ENCODE results near the gene ITGB1BP2. TPM values are rescaled to one million over a fixed set of nuclear protein-coding genes. Genes with fewer than 3 reads are reported as not detected.
"Not testable (repeated sequence)": the region's sequence is repeated elsewhere in the genome, so short reads cannot be mapped to it uniquely, and the experiment has no call there.

Gene ITGB1BP2
- total RNA-seq, 1 donor from 2014 or later = 0.99 TPM

GRCh38 chrX:71320126-71320525 lies 18.6 kb downstream of the ITGB1BP2 start:
- Histone ChIP-seq H3K79me2 (ENCODE audit: low read depth) (no peaks in the 10 kb centered on the region), H3K9me3 (ENCODE audit: low read depth) (no peaks in the 10 kb centered on the region), H3K27ac (no peak overlapping the region), H2AFZ (replicated peaks) (no peak overlapping the region), H3K4me1 (no peaks in the 10 kb centered on the region), H3K4me3 (no peak overlapping the region), H3K36me3 (no peaks in the 10 kb centered on the region), H3K9ac (no peak overlapping the region), H4K20me1 (ENCODE audit: low read depth) (no peaks in the 10 kb centered on the region), H3K4me2 (no peak overlapping the region), H3F3A (ENCODE audit: low read depth) (no peaks in the 10 kb centered on the region), H3K27me3 (no peaks in the 10 kb centered on the region)
- Mint-ChIP-seq H3K4me1 (no peaks in the 10 kb centered on the region), H3K27ac (no peak overlapping the region), H3K27me3 (ENCODE audit: insufficient read depth, low read depth) (peaks cover 2% of the 10 kb centered on the region), H3K9me3 (peaks cover 6% of the 10 kb centered on the region), H3K36me3 (peaks cover 4% of the 10 kb centered on the region), H3K4me3 (no peak overlapping the region)
- DNase-seq (ENCODE audit: low spot score) = no peak
- no peak for TF ChIP-seq EZH2 (IDR thresholded peaks at IDR 0.05)
- TF ChIP-seq CTCF (IDR thresholded peaks at IDR 0.05) = no peak
- TF ChIP-seq EZH2phosphoT487 (IDR thresholded peaks at IDR 0.05) = no peak

- H4K20me1 ChIP-seq (ENCODE audit: low read depth) = no peaks in the 10 kb centered on the region
- H3K27me3 ChIP-seq = no peaks in the 10 kb centered on the region
- no peak overlapping the region for H3K27ac ChIP-seq
- no peak overlapping the region for H3K4me2 ChIP-seq
- Mint-ChIP-seq H3K9me3 (peaks cover 8% of the 10 kb centered on the region), H3K4me3 (no peak overlapping the region), H3K27me3 (ENCODE audit: insufficient read depth, low read depth) (peaks cover 2% of the 10 kb centered on the region), H3K27ac (no peak overlapping the region), H3K4me1 (no peaks in the 10 kb centered on the region), H3K36me3 (peaks cover 7% of the 10 kb centered on the region)
- H3K36me3 ChIP-seq = no peaks in the 10 kb centered on the region
- no peak overlapping the region for H3K9ac ChIP-seq
- DNase-seq (ENCODE audit: low spot score) = no peak
- no peak overlapping the region for H2AFZ ChIP-seq (replicated peaks)
- H3K4me3 ChIP-seq = no peak overlapping the region
- H3K79me2 ChIP-seq (ENCODE audit: low read depth) = no peaks in the 10 kb centered on the region
- H3F3A ChIP-seq (ENCODE audit: low read depth) = no peaks in the 10 kb centered on the region
- TF ChIP-seq CTCF (IDR thresholded peaks at IDR 0.05) (no peak), EZH2 (IDR thresholded peaks at IDR 0.05) (no peak), EZH2phosphoT487 (IDR thresholded peaks at IDR 0.05) (no peak)
- H3K9me3 ChIP-seq (ENCODE audit: low read depth) = no peaks in the 10 kb centered on the region
- H3K4me1 ChIP-seq = no peaks in the 10 kb centered on the region
Observed at GRCh38 chrX:71321731-71322130, 20.2 kb downstream of the ITGB1BP2 start.

- not testable (repeated sequence) for H3F3A ChIP-seq (ENCODE audit: low read depth); H3K27me3 Mint-ChIP-seq (ENCODE audit: insufficient read depth, low read depth); H3K4me1 Mint-ChIP-seq; H3K4me1 ChIP-seq; H3K36me3 Mint-ChIP-seq; H3K4me3 Mint-ChIP-seq; H3K36me3 ChIP-seq; H3K9me3 ChIP-seq (ENCODE audit: low read depth); H2AFZ ChIP-seq (replicated peaks); H3K27ac ChIP-seq; H4K20me1 ChIP-seq (ENCODE audit: low read depth); H3K27me3 ChIP-seq; H3K4me2 ChIP-seq; DNase-seq (ENCODE audit: low spot score); H3K4me3 ChIP-seq; H3K27ac Mint-ChIP-seq; H3K79me2 ChIP-seq (ENCODE audit: low read depth); H3K9ac ChIP-seq
- peaks cover 11% of the 10 kb centered on the region for H3K9me3 Mint-ChIP-seq
Observed at GRCh38 chrX:71324452-71324851, 22.9 kb downstream of the ITGB1BP2 start.

- Histone ChIP-seq H4K20me1 (ENCODE audit: low read depth) (no peaks in the 10 kb centered on the region), H3K79me2 (ENCODE audit: low read depth) (no peaks in the 10 kb centered on the region), H3K4me2 (no peak overlapping the region), H3K36me3 (no peaks in the 10 kb centered on the region), H3K9ac (no peak overlapping the region), H3K27ac (no peak overlapping the region), H3K4me3 (no peak overlapping the region), H3K9me3 (ENCODE audit: low read depth) (no peaks in the 10 kb centered on the region), H3F3A (ENCODE audit: low read depth) (no peaks in the 10 kb centered on the region), H2AFZ (replicated peaks) (no peak overlapping the region), H3K27me3 (no peaks in the 10 kb centered on the region), H3K4me1 (no peaks in the 10 kb centered on the region)
- TF ChIP-seq EZH2 (IDR thresholded peaks at IDR 0.05) (no peak), CTCF (IDR thresholded peaks at IDR 0.05) (no peak), EZH2phosphoT487 (IDR thresholded peaks at IDR 0.05) (no peak)
- Mint-ChIP-seq H3K4me3 (no peak overlapping the region), H3K4me1 (no peaks in the 10 kb centered on the region), H3K27me3 (ENCODE audit: insufficient read depth, low read depth) (peaks cover 3% of the 10 kb centered on the region), H3K9me3 (peaks cover 11% of the 10 kb centered on the region), H3K27ac (no peak overlapping the region), H3K36me3 (peaks cover 9% of the 10 kb centered on the region)
- DNase-seq (ENCODE audit: low spot score) = no peak
Observed at GRCh38 chrX:71326394-71326793, 24.8 kb downstream of the ITGB1BP2 start.

- not testable (repeated sequence) for H3K4me3 ChIP-seq; H3K36me3 Mint-ChIP-seq; H3K4me2 ChIP-seq; H3K4me1 ChIP-seq; H3K27me3 ChIP-seq; H4K20me1 ChIP-seq (ENCODE audit: low read depth); H3K4me1 Mint-ChIP-seq; H3K27ac ChIP-seq; H3K9me3 ChIP-seq (ENCODE audit: low read depth); H3K27me3 Mint-ChIP-seq (ENCODE audit: insufficient read depth, low read depth); H3F3A ChIP-seq (ENCODE audit: low read depth); DNase-seq (ENCODE audit: low spot score); H3K4me3 Mint-ChIP-seq; H3K9ac ChIP-seq; H2AFZ ChIP-seq (replicated peaks); H3K27ac Mint-ChIP-seq; H3K9me3 Mint-ChIP-seq; H3K36me3 ChIP-seq; H3K79me2 ChIP-seq (ENCODE audit: low read depth)
Observed at GRCh38 chrX:71349151-71349665, 47.7 kb downstream of the ITGB1BP2 start.

- H3K36me3 Mint-ChIP-seq; H3K4me3 Mint-ChIP-seq; H3K79me2 ChIP-seq (ENCODE audit: low read depth); H3K27me3 Mint-ChIP-seq (ENCODE audit: insufficient read depth, low read depth); H3F3A ChIP-seq (ENCODE audit: low read depth); H3K4me1 Mint-ChIP-seq; H3K27ac Mint-ChIP-seq; H3K9me3 Mint-ChIP-seq; H4K20me1 ChIP-seq (ENCODE audit: low read depth); H3K9ac ChIP-seq; H3K4me1 ChIP-seq; H3K4me3 ChIP-seq; H3K36me3 ChIP-seq; H3K4me2 ChIP-seq; H3K27me3 ChIP-seq; H3K27ac ChIP-seq; DNase-seq (ENCODE audit: low spot score); H3K9me3 ChIP-seq (ENCODE audit: low read depth); H2AFZ ChIP-seq (replicated peaks): not testable (repeated sequence)
Observed at GRCh38 chrX:71349867-71350266, 48.3 kb downstream of the ITGB1BP2 start.
